Posterior cingulate gyrus (tissue), 11 donors: ENCODE measurements around the gene BCAR3.
"Not testable (repeated sequence)": the region's sequence is repeated elsewhere in the genome, so short reads cannot be mapped to it uniquely, and the experiment has no call there.

ENCODE experiments used
- DNase-seq, 10 donors: peaks; one replicate each; pipeline versions ENCODE4 v3.0.0 to v3.0.0-alpha.2; 2020 to 2021; ENCODE audit warnings: mixed read lengths in 3 of 10
- intact Hi-C: fragments of 100-400 bp; cut with DNase I; formaldehyde crosslinking; loops from one replicate; pipeline ENCODE4 v1.15.1; 2023

The BCAR3 gene

DNA sequence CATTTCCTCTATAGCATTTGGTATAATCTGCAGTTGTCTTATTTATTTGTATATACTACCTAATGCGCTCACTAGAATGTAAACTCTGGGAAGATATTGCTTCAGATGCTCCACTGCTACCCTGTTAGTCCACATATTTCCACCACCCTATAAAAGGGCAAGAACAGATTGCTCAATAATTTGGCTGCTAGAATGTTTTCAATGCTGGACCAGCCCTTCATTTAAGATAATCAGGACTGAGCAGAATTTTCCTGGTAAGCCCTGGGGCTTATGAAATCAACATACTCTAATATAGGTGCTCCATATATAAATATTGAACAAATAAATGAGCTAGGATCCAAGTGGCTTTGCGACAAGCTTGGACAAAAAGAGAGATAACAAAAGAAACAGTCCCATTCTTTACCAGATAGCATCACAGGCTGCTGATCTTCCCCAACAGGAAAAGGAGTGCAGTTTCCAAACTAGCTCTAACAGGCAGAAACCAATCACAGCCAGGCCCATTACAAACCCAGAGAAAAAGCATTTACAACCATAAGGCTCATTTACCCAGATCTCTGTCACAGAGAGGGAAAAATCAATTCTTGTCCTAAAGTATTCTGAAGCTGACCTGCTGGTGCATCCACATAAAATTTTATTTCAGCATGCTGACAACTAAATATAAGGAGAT lies 8.3 kb downstream of the BCAR3 start:
- intact Hi-C loops, result no loop called here

DNA sequence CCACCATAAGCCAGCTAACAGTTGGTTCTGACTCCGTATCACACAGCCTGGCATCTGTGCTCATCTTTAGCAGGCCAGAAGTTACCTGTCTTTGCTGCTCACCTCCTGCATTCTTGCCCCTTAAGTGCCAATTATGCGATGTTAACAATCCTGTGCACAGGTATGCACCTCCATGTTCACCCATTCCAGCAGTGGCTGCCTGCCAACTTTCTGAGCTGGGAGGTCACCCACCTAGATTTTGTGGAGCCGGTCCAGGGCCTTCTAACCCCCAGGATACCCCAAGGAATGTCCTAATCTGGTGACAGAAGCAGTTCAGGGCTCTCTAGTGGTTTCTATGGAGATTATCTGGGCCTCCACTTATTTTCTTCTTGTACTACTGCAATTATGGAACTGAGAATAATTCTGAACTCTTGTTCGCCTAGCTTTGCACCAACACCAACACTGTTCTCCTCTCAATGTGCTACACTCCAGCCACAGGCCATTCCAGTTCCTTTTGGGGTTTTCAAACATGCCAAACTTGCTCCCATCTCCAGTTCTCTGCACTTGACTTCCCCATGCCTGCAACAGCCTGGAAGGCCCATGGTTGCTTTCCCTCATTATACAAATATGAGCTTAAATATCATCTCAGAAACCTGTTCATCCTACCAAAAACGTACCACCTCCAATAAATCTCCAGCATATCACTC lies 9.0 kb downstream of the BCAR3 start:
- intact Hi-C loops, result no loop called here

More for the DNA sequence above, 8.3 kb downstream of the BCAR3 start:
- DNase-seq, result no peak

DNA sequence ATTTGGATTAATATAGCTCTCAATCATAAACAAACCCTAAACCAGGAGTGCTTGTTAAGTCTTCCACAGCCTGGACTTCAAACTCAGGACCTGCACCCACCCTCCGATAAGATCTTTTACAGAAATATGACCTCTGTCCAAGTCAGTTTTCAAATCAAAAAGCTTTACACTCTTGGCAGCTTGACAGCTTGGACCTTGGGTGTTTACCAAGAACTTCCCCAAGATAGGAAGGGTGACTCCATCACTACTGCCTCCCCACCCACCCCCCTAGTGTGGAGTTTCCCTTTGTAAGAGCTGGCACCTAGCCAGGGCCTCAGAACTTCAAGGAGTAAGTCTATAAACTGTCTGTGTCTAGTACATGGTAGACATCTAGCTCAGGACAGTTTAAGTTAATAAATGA lies 9.6 kb downstream of the BCAR3 start:
- intact Hi-C loops, result no loop called here
- no peak for DNase-seq

More for the DNA sequence above, 9.0 kb downstream of the BCAR3 start:
- DNase-seq, result no peak

DNA sequence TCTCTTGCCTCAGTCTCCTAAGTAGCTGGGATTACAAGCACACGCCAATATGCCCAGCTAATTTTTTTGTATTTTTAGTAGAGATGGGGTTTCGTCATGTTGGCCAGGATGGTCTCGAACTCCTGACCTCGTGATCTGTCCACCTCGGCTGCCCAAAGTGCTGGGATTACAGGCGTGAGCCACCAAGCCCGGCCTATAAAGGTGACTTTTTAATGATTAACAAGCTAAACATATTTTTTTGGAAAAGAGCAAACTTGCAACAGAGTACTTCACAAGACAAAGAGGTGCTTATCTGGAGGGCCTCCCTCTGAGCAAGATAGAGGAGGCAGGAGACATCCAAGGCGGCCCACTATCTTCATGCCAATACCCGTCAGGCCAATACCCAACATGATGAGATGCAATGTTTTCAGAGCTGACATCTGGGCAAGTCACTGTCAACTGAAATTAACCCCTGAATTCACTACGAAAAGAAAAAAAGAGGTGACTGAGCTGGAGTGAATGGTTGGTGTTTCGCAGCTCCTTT lies 10.5 kb downstream of the BCAR3 start:
- DNase-seq, result no peak
- intact Hi-C loops, result no loop called here

DNA sequence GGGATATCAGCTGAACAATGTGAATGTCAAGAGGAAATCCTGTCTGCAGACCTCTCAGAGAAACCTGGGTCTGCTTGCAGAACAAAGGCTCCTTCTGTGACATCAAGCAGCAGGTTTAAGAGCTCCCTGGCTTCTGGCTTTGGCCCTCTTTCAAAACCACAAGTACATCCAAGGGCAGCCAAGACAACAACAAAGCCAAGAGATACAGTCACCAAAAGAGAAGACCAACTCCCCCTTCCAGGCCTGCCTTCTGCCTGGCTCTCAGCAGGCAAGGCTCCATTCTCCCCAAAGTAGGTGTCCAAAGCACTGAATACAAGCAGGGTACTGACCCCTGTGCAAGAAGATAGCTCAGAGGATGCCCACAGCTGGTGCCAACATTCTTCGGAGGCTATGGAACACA lies 11.5 kb downstream of the BCAR3 start:
- intact Hi-C loops, result no loop called here
- no peak for DNase-seq

DNA sequence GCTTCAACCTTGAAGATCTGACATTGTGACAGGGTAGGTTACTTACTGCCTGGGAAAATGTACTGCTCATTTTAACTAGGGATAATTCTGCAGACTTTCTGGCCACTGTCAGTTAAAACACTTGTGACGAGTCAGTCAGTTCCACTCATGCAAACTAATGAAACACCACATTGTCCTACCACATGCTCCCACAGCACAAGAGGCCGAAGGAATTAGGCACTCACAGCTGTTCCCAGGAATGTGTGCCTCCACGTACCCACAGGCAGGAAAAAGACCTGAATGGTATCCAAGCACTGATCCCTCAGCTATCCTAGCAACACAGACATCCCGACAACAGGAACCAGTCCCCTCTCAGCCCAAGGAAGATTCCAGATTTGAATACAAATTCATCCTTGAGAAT lies 12.3 kb downstream of the BCAR3 start:
- DNase-seq, result no peak
- intact Hi-C loops, result no loop called here

DNA sequence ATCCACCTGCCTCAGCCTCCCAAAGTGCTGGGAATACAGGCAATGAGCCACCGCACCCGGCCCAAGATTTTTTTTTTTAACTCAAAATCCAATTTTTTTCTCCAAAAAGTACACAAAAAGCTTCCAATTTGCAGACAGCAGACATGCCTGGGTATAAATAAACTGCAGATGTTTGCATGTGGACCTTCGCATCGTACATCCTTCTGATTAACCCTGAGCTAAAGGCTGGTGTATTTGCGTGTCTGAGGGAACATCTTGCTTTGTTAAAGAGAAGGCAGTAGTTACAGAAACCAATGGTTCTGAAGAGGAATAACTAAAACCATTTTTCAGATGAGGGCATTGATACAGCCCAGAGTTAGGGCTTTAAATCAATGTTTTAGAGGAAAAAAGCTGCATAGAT lies 12.7 kb downstream of the BCAR3 start:
- no peak for DNase-seq
- intact Hi-C loops, result no loop called here

DNA sequence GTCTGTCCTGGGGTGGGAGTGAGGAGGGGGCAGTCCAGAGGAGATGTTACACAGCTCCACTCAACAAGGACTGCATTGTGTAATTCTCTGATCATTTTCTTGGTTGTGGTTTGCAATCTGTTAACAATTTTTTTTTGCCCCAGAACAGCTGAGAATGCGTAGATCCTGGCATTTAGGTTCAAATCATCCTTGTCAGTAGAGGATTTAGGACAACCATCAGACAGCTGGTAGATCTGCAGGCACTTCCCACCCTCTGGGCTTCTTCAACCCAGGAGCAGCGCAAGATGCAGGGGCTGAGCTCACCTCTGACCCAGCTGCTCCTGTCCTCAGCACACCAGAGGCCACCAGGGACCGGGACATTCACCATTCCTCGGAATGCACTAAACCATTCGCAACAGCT lies 13.5 kb downstream of the BCAR3 start:
- DNase-seq, result no peak
- intact Hi-C loops, result no loop called here

DNA sequence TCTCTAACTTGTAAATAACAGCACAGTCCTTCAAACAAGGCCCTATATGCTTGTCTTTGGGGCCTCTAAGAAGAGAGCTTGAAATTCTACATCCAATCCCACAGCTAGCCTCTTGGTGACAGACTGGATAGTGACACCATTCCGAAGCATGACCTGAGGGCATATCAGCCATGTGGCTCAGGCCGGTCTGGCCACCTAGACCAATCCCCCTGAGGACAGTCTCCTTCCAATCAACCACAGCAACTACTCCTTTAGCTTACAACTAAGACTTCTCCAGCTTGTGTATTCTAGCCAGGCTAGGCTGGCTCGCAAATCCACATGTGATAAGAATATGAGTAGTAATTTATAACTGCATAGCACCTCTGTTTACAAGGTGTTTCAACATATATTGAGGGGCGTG lies 14.0 kb downstream of the BCAR3 start:
- intact Hi-C loops, result no loop called here
- DNase-seq, result no peak

DNA sequence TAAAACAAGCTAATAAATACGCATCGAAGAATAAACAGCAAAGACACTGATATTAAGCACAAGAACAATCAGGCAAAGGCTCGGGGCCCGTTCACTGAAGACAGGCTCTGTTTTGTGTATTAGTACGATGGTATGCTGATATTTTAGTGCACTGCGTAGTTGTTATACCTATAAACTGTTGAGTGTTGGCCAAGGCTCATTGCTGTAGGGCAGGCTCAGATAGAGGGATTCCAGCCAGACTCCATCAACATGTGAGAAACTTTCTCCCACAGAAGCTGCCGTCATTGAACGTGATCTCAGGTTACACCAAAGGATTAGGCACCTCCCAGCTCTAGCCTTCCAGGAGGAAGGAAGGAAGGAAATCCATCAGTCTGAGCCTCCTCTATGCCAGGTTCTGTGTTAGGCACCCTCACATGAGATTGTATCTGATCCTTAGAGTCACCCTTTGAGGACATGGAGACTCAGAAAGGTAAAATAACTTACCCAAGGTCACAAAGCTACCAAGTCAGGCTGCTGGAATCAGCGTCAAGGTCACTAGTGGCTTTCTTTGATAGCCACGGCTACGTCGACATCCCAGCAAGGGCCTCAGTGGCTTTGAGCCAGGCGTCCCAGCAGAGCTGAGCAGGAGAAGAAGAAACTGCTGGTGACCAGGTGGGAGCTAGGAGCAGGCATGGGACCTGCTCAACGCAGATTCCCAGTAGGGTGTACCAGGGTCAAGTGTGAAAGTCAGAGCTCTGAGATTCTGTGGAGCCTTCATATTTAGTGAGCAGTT lies 14.8 kb downstream of the BCAR3 start:
- intact Hi-C loops, result no loop called here
- DNase-seq, result no peak

DNA sequence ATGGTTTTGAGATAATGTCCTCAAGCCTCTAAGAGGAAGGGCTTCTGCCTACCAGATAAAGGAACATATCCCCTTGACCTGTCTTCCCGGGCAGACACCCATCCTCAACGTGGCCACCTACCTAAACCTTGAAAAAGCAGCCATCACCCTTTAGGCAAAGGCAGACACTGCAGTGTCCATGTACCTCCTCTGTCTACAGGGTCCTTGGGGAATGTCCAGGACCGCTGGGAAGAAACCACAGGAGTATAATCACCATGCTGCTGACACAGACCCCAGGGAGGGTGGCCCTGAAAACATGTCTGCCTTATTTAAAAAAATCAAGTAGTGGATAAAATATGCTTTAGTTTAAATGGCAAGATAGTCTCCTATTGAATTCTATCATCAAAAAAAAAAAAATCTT lies 16.6 kb downstream of the BCAR3 start:
- intact Hi-C loops, result no loop called here
- no peak for DNase-seq

DNA sequence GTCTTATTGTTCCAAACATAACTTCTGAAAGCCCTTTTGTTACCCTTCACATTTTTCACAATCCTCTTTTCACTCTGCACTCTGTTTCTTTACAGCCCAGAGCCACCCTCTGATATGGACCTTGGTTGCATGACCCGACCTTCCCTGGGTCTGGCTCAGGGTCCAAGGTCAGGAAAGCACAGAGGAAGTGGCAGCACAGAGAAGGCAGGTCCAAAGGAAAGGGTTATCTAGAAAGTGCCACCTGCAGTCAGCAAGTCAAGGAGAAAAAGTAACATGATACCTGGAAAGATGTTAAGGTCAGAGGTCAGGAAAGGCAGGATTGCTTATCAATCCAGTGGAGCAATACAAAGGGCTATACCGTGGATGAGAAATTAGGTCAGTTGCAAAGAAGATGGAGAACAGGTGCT lies 18.4 kb downstream of the BCAR3 start:
- DNase-seq, result no peak
- intact Hi-C loops, result no loop called here

DNA sequence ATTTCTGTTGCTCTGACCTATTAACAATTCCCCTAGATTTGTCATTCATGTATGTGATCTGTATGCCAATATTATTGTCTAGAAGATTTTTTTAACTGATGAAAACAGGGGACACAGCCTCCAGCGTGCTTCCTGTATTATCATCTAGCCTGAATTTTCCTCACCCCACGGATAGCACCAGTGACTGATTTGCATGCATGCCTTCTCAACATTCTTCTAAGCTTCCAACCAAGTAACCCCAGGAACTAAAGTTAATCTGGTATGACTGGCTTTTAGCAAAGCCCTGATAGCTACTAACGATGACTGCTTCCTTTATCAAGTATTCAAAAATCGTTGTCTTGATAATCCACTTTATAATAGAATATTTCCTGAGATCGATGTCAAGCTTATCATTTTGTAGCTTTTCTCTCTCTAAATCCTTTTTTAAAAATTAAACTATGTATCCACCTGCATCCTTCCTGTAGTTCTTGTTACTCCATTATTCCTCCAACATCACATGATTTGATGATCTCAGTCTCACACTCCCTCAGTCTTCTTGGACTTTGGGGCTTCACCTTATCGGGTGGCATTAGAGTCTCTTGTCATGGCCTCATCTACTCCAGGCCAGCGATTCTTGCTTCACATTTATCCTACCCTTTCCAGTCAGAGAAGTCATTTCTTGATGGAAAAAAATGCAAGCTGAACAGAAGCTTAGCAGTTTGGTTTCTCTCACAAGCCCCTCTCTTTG lies 19.0 kb downstream of the BCAR3 start:
- DNase-seq, result no peak
- intact Hi-C loops, result no loop called here

DNA sequence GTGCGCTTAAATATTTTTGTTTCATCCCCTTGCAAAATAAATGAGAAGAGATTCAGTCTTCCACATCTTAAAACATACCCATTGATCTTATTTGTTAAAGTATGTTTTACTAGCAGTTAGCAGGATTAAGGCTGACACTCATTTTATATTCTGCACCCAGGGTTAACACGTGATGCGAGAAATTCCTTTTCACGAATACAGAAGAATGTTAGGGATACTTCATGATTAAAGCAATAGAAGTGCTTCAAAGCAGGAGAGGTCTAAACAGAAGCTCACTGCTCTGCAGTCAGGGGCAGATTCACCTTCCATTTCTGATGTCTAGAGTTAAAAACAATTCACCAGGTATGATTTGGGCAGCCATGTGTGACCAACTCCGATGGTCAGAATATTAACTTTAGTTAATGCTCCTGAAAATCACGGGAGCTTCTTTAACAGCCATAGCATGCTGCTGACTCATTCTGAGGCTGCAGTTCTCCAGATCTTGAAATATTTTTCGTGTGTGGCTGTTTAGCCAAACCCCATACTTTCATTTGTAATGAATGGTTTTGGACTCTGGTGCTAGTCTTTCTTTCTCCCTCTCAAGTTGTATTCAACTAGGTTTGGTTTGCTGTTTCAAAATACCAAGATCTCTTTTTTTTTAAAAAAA lies 19.7 kb downstream of the BCAR3 start:
- no peak for DNase-seq
- intact Hi-C loops, result no loop called here

DNA sequence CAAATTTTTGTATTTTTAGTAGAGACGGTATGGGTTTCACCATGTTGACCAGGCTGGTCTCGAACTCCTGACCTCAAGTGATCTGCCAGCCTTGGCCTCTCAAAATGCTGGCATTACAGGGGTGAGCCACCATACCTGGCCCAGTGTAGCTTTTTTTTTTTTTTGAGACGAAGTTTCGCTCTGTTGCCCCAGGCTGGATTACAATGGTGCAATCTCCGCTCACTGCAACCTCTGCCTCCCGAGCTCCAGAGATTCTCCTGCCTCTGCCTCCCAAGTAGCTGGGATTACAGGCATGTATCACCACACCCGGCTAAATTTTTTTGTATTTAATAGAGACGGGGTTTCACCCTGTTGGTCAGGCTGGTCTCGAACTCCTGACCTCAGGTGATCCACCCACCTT lies 20.3 kb downstream of the BCAR3 start:
- DNase-seq, intact Hi-C loops: not testable (repeated sequence)

DNA sequence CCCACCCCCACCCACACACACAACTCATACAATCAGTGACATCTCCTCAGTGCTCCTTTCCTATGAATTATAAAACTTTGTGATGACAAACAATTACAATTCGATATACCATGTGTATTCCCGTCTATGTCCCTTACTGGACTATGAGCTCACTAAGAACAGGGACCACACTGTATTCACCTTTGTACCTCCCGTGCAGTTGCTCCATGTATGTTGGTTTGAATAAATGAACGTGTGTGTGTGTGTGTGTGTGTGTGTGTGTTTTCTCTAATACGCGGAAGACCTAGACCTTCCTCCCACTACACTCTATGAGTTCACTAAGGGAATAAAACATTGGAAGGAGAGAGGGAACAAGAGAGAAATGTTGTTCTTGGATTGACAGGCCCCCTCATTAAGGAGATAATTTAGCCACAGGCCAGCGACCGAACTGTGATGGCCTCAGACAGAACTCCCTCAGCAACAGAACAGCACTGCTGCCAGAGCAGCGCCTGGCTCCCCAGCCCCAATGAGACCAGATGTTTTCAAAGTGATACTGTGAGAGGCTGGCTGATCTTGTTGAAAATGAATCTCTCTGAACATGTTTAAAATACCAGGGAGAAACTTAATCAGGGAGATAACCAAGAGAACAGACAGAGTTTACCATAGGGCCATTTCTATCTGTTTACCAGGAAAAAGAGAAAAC lies 21.7 kb downstream of the BCAR3 start:
- intact Hi-C loops, result no loop called here
- DNase-seq, result no peak

DNA sequence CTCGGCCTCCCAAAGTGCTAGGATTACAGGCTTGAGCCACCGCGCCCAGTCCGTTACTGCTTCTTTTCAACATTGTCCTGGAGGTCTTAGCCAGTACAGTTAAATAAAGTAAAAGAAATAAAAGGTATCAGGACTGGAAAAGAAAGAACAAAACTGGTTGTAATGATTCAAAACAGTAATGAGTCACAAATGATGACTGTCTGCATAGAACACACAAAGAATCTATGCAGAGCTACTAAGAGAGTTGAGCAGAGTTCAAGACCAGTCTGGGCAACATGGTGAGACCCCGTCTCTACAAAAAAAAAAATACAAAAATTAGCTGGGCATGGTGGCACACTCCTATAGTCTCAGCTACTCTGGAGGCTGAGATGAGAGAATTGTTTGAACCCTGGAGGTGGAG lies 23.4 kb downstream of the BCAR3 start:
- intact Hi-C loops, result no loop called here
- no peak for DNase-seq

DNA sequence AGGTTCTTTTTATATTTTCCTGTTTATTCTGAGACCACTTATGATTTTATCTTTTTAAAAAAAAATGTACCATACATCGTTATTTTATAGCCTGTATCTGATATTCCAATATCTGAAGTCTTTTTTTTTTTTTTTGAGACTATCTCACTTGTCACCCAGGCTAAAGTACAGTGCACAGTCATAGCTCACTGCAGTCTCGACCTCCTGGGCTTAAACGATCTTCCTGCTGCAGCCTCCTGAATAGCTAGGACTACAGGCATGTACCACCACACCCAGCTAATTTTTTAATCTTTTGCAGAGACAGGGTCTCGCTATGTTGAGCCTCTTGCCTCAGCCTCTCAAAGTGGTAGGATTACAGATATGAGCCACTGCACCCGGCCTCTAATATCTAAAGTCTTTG lies 25.1 kb downstream of the BCAR3 start:
- intact Hi-C loops, result no loop called here
- DNase-seq, result no peak

DNA sequence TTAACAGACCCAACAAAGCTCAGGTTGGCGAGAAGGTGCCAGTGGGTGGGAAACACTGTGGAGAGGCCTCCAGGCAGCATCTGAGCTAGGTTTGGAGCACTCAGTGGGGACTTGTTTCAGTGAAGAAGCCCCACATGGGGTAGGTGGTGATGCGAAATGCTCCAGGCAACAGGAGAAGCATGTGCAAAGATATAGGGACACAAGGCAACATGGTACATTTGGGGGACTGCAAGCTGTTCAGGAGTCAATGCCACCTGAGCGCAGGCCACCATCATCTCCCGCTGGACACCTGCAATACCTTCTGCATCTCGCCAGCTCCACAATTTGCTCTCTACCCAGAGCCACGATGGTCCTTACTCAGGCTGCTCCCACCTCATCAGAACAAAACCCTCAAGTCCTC lies 28.0 kb downstream of the BCAR3 start:
- DNase-seq, result no peak
- intact Hi-C loops, result no loop called here
